CD4-positive, alpha-beta memory T cell (primary cell): ENCODE data around the gene TTC7B. TPM values are rescaled to one million over a fixed set of nuclear protein-coding genes. Genes with fewer than 3 reads are reported as not detected.

Source experiments
- CTCF ChIA-PET: fragments of 350-600 bp; sonication (Branson Sonifier 250); formaldehyde crosslinking; loops from one replicate; lab custom pipeline; 2021; ENCODE audit warnings: inconsistent platforms; ENCODE audit not compliant: partially characterized antibody; lab: Charles Lee
- POLR2A ChIA-PET: fragments of 350-600 bp; sonication (Branson Sonifier 250); formaldehyde crosslinking; loops from one replicate; lab custom pipeline; 2021; ENCODE audit not compliant: partially characterized antibody; lab: Charles Lee
- DNase-seq, 5 donors: peaks; one replicate each; pipeline versions ENCODE4 v3.0.0 to v3.0.0-alpha.2; 2020 to 2022; ENCODE audit warnings: mixed read lengths in 1 of 5
- H3K27ac ChIP-seq: one replicate; pipeline ENCODE4 v1.7.0; 2013; ENCODE audit warnings: low read depth, low read length
- H3K27me3 ChIP-seq: 2 replicates; pipeline ENCODE4 v1.7.0; 2013; ENCODE audit warnings: mild to moderate bottlenecking, low read length, moderate library complexity; ENCODE audit not compliant: insufficient read depth
- H3K36me3 ChIP-seq: 2 replicates; pipeline ENCODE4 v1.7.0; 2013; ENCODE audit warnings: mild to moderate bottlenecking, low read length, moderate library complexity; ENCODE audit not compliant: insufficient read depth
- H3K4me1 ChIP-seq: 2 replicates; pipeline ENCODE4 v1.7.0; 2013; ENCODE audit warnings: mild to moderate bottlenecking, low read length, moderate library complexity; ENCODE audit not compliant: insufficient read depth
- H3K4me3 ChIP-seq, 2 donors: one replicate each; pipeline ENCODE4 v1.7.0; 2013; ENCODE audit warnings: low read length in 2 of 2, mild to moderate bottlenecking in 1 of 2
- H3K9me3 ChIP-seq, 2 donors: one replicate each; pipeline ENCODE4 v1.7.0; 2013; ENCODE audit warnings: low read length in 2 of 2, control low read depth in 1 of 2; ENCODE audit not compliant: control insufficient read depth in 1 of 2
- H3K27ac Mint-ChIP-seq, 7 donors: one replicate each; pipeline ENCODE4 v1.8.0; 2020 to 2021; ENCODE audit warnings: mixed read lengths in 7 of 7, mild to moderate bottlenecking in 6 of 7, inconsistent platforms in 3 of 7, moderate library complexity in 3 of 7
- H3K27me3 Mint-ChIP-seq, 2 donors: one replicate each; pipeline ENCODE4 v1.8.0; 2020 to 2021; ENCODE audit warnings: mixed read lengths in 2 of 2
- H3K36me3 Mint-ChIP-seq, 2 donors: one replicate each; pipeline ENCODE4 v1.8.0; 2020 to 2021; ENCODE audit warnings: mixed read lengths in 2 of 2, inconsistent platforms in 1 of 2, mild to moderate bottlenecking in 1 of 2
- H3K4me1 Mint-ChIP-seq, 4 donors: one replicate each; pipeline ENCODE4 v1.8.0; 2020 to 2021; ENCODE audit warnings: mixed read lengths in 4 of 4, mild to moderate bottlenecking in 1 of 4
- H3K4me3 Mint-ChIP-seq, 8 donors: one replicate each; pipeline ENCODE4 v1.8.0; 2020 to 2021; ENCODE audit warnings: mixed read lengths in 8 of 8, mild to moderate bottlenecking in 7 of 8, moderate library complexity in 6 of 8, inconsistent platforms in 3 of 8
- H3K9me3 Mint-ChIP-seq, 8 donors: one replicate each; pipeline ENCODE4 v1.8.0; 2020 to 2021; ENCODE audit warnings: mixed read lengths in 8 of 8, mild to moderate bottlenecking in 5 of 8, inconsistent platforms in 3 of 8, moderate library complexity in 1 of 8
- intact Hi-C: fragments of 100-400 bp; cut with micrococcal nuclease; formaldehyde crosslinking; loops from one replicate; pipeline ENCODE4 v1.15.1; 2023
- polyA plus RNA-seq, 2 donors: library from polyadenylated mRNA; unstranded; fragments of 300-500 nt; fragmentation: Illumina TruSeq; gene quantifications; one replicate each; pipeline ENCODE4 v1.2.3, GENCODE V29; 2021
- total RNA-seq, 2 experiments: library from RNA; stranded (reverse); gene quantifications; one replicate each; pipeline ENCODE4 v1.2.3, GENCODE V29; 2021

Gene TTC7B
- total and polyA plus RNA-seq, 4 experiments from 2014 or later: 0.30 to 1.9 (median 1.5) TPM; not detected in 1

- H3K36me3 Mint-ChIP-seq: no peaks in the 10 kb centered on the region
- H3K4me1 Mint-ChIP-seq: peaks cover 0 to 4% (median 0%) of the 10 kb centered on the region in 4 donors
- no peak overlapping the region for H3K4me3 ChIP-seq
- peaks cover 12 to 14% of the 10 kb centered on the region in 2 donors for H3K27me3 Mint-ChIP-seq
- ChIA-PET CTCF (no interaction called here), POLR2A (no interaction called here)
- no peaks in the 10 kb centered on the region for H3K27me3 ChIP-seq
- H3K9me3 ChIP-seq: no peaks in the 10 kb centered on the region
- DNase-seq: no peak
- no peaks in the 10 kb centered on the region for H3K36me3 ChIP-seq
- no peak overlapping the region for H3K27ac ChIP-seq
- no peak overlapping the region for H3K27ac Mint-ChIP-seq
- no peaks in the 10 kb centered on the region for H3K4me1 ChIP-seq
- no peak overlapping the region for H3K4me3 Mint-ChIP-seq
- intact Hi-C loops: no loop called here
- no peaks in the 10 kb centered on the region for H3K9me3 Mint-ChIP-seq
Observed at GRCh38 chr14:90508536-90509254, 307.5 kb downstream of the TTC7B start.

GRCh38 chr14:90508036-90508435 is 308.2 kb downstream of the TTC7B start:
- H3K4me3 Mint-ChIP-seq: no peak overlapping the region
- Histone ChIP-seq H3K27ac (no peak overlapping the region), H3K9me3 (no peaks in the 10 kb centered on the region), H3K4me3 (no peak overlapping the region), H3K27me3 (no peaks in the 10 kb centered on the region), H3K4me1 (no peaks in the 10 kb centered on the region), H3K36me3 (no peaks in the 10 kb centered on the region)
- intact Hi-C loops: no loop called here
- no peaks in the 10 kb centered on the region for H3K36me3 Mint-ChIP-seq
- H3K9me3 Mint-ChIP-seq: no peaks in the 10 kb centered on the region
- DNase-seq: no peak
- H3K27me3 Mint-ChIP-seq: peaks cover 12 to 14% of the 10 kb centered on the region in 2 donors
- no peak overlapping the region for H3K27ac Mint-ChIP-seq
- peaks cover 0 to 4% (median 0%) of the 10 kb centered on the region in 4 donors for H3K4me1 Mint-ChIP-seq
- ChIA-PET POLR2A (no interaction called here), CTCF (no interaction called here)

GRCh38 chr14:90507428-90507827 is 308.8 kb downstream of the TTC7B start:
- intact Hi-C loops: no loop called here
- CTCF ChIA-PET: no interaction called here
- H3K27me3 Mint-ChIP-seq: peaks cover 17 to 19% of the 10 kb centered on the region in 2 donors

GRCh38 chr14:90506748-90507147 is 309.5 kb downstream of the TTC7B start:
- no peaks in the 10 kb centered on the region for H3K27me3 ChIP-seq
- H3K4me1 Mint-ChIP-seq: peaks cover 0 to 6% (median 3%) of the 10 kb centered on the region in 4 donors
- H3K27ac Mint-ChIP-seq: no peak overlapping the region
- H3K36me3 Mint-ChIP-seq: no peaks in the 10 kb centered on the region
- no peaks in the 10 kb centered on the region for H3K9me3 ChIP-seq
- ChIA-PET CTCF (no interaction called here), POLR2A (no interaction called here)
- H3K36me3 ChIP-seq: no peaks in the 10 kb centered on the region
- DNase-seq: no peak
- peaks cover 22 to 24% of the 10 kb centered on the region in 2 donors for H3K27me3 Mint-ChIP-seq
- H3K27ac ChIP-seq: no peak overlapping the region
- no peaks in the 10 kb centered on the region for H3K4me1 ChIP-seq
- no peak overlapping the region for H3K4me3 ChIP-seq
- H3K4me3 Mint-ChIP-seq: no peak overlapping the region
- intact Hi-C loops: no loop called here
- H3K9me3 Mint-ChIP-seq: peaks cover 0 to 3% (median 0%) of the 10 kb centered on the region in 8 donors

More at GRCh38 chr14:90507428-90507827, 308.8 kb downstream of the TTC7B start:
- Histone ChIP-seq H3K4me3 (no peak overlapping the region), H3K4me1 (no peaks in the 10 kb centered on the region), H3K36me3 (no peaks in the 10 kb centered on the region), H3K9me3 (no peaks in the 10 kb centered on the region), H3K27me3 (no peaks in the 10 kb centered on the region), H3K27ac (no peak overlapping the region)
- Mint-ChIP-seq H3K4me1 (peaks cover 0 to 4% (median 0%) of the 10 kb centered on the region in 4 donors), H3K4me3 (no peak overlapping the region), H3K9me3 (peaks cover 0 to 1% (median 0%) of the 10 kb centered on the region in 8 donors), H3K27ac (no peak overlapping the region), H3K36me3 (no peaks in the 10 kb centered on the region)
- DNase-seq: no peak
- POLR2A ChIA-PET: no interaction called here

- Histone ChIP-seq H3K4me1 (peaks cover 3% of the 10 kb centered on the region), H3K27ac (no peak overlapping the region), H3K36me3 (no peaks in the 10 kb centered on the region), H3K4me3 (no peak overlapping the region), H3K27me3 (no peaks in the 10 kb centered on the region), H3K9me3 (no peaks in the 10 kb centered on the region)
- peaks cover 24% of the 10 kb centered on the region in 2 donors for H3K27me3 Mint-ChIP-seq
- intact Hi-C loops: no loop called here
- H3K9me3 Mint-ChIP-seq: peaks cover 0 to 3% (median 0%) of the 10 kb centered on the region in 8 donors
- no peaks in the 10 kb centered on the region for H3K36me3 Mint-ChIP-seq
- DNase-seq: no peak
- POLR2A ChIA-PET: no interaction called here
- no peak overlapping the region for H3K27ac Mint-ChIP-seq
- H3K4me1 Mint-ChIP-seq: peaks cover 3 to 6% (median 5%) of the 10 kb centered on the region in 4 donors
- H3K4me3 Mint-ChIP-seq: no peak overlapping the region
- CTCF ChIA-PET: no interaction called here
Observed at GRCh38 chr14:90505531-90505930, 310.7 kb downstream of the TTC7B start.

- no peaks in the 10 kb centered on the region for H3K36me3 ChIP-seq
- ChIA-PET POLR2A (no interaction called here), CTCF (no interaction called here)
- Mint-ChIP-seq H3K36me3 (no peaks in the 10 kb centered on the region), H3K4me3 (no peak overlapping the region), H3K27me3 (peaks cover 25 to 27% of the 10 kb centered on the region in 2 donors), H3K9me3 (peaks cover 0 to 3% (median 0%) of the 10 kb centered on the region in 8 donors), H3K4me1 (peaks cover 3 to 8% (median 5%) of the 10 kb centered on the region in 4 donors), H3K27ac (no peak overlapping the region)
- H3K27me3 ChIP-seq: no peaks in the 10 kb centered on the region
- intact Hi-C loops: no loop called here
- peaks cover 6% of the 10 kb centered on the region for H3K4me1 ChIP-seq
- no peaks in the 10 kb centered on the region for H3K9me3 ChIP-seq
- no peak for DNase-seq
- H3K4me3 ChIP-seq: no peak overlapping the region
- no peak overlapping the region for H3K27ac ChIP-seq
Observed at GRCh38 chr14:90504643-90505042, 311.6 kb downstream of the TTC7B start.

- Mint-ChIP-seq H3K27me3 (peaks cover 18 to 29% of the 10 kb centered on the region in 2 donors), H3K36me3 (no peaks in the 10 kb centered on the region), H3K4me3 (no peak overlapping the region), H3K27ac (no peak overlapping the region), H3K4me1 (peaks cover 3 to 6% (median 4%) of the 10 kb centered on the region in 4 donors), H3K9me3 (peaks cover 0 to 3% (median 0%) of the 10 kb centered on the region in 8 donors)
- POLR2A ChIA-PET: no interaction called here
- intact Hi-C loops: no loop called here
- Histone ChIP-seq H3K27ac (no peak overlapping the region), H3K4me1 (peaks cover 6% of the 10 kb centered on the region), H3K27me3 (no peaks in the 10 kb centered on the region), H3K36me3 (no peaks in the 10 kb centered on the region), H3K4me3 (no peak overlapping the region), H3K9me3 (no peaks in the 10 kb centered on the region)
- CTCF ChIA-PET: no interaction called here
- DNase-seq: no peak
Observed at GRCh38 chr14:90503582-90503981, 312.6 kb downstream of the TTC7B start.
